Immature natural killer cell (primary cell): ENCODE results near the gene SLN. TPM values are rescaled to one million over a fixed set of nuclear protein-coding genes. Genes with fewer than 3 reads are reported as not detected.

ENCODE experiments used
- DNase-seq, 3 donors: peaks; one replicate each; pipeline ENCODE4 v3.0.0; 2022; ENCODE audit warnings: mixed read lengths in 1 of 3
- H3K27ac Mint-ChIP-seq, 6 donors: one replicate each; pipeline ENCODE4 v1.8.0; 2020; ENCODE audit warnings: mixed read lengths in 6 of 6, mild to moderate bottlenecking in 5 of 6, inconsistent platforms in 4 of 6, moderate library complexity in 3 of 6
- H3K27me3 Mint-ChIP-seq, 3 donors: one replicate each; pipeline ENCODE4 v1.8.0; 2020 to 2021; ENCODE audit warnings: low read depth in 3 of 3, mild to moderate bottlenecking in 3 of 3, mixed read lengths in 3 of 3, moderate library complexity in 3 of 3, inconsistent platforms in 1 of 3
- H3K36me3 Mint-ChIP-seq, 3 donors: one replicate each; pipeline ENCODE4 v1.8.0; 2020; ENCODE audit warnings: mixed read lengths in 3 of 3, inconsistent platforms in 2 of 3, mild to moderate bottlenecking in 2 of 3
- H3K4me1 Mint-ChIP-seq, 2 donors: one replicate each; pipeline ENCODE4 v1.8.0; 2020; ENCODE audit warnings: inconsistent platforms in 2 of 2, mild to moderate bottlenecking in 2 of 2, mixed read lengths in 2 of 2, moderate library complexity in 1 of 2
- H3K4me3 Mint-ChIP-seq, 5 donors: one replicate each; pipeline ENCODE4 v1.8.0; 2020; ENCODE audit warnings: mild to moderate bottlenecking in 5 of 5, mixed read lengths in 5 of 5, inconsistent platforms in 3 of 5, moderate library complexity in 3 of 5
- H3K9me3 Mint-ChIP-seq, 6 donors: one replicate each; pipeline ENCODE4 v1.8.0; 2020; ENCODE audit warnings: mild to moderate bottlenecking in 6 of 6, mixed read lengths in 6 of 6, inconsistent platforms in 4 of 6, moderate library complexity in 3 of 6
- polyA plus RNA-seq, 3 donors: library from polyadenylated mRNA; unstranded; fragments of 300-500 nt; fragmentation: Illumina TruSeq; gene quantifications; one replicate each; pipeline ENCODE4 v1.2.3, GENCODE V29; 2021

The SLN gene
- polyA plus RNA-seq, 3 donors from 2014 or later, result not detected

DNA sequence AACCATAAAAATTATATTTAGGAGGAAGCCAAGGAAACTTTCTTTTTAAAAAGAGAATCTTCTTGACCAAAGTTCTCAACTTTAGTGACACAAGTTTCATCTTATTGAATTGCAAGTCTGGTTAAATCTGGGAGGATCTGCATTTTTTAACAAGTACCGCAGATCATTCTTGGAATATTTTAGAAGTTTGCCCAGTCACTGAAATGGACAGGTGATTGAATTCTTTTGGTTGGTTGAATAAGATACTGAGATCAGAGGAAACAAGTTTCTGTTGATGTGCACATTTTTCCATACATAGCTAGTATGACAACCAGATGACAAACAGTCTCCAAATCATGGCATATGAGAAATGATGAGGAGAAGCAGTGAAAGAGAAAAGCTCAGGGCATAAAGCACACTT lies 50.2 kb downstream of the SLN start:
- no peak for DNase-seq

DNA sequence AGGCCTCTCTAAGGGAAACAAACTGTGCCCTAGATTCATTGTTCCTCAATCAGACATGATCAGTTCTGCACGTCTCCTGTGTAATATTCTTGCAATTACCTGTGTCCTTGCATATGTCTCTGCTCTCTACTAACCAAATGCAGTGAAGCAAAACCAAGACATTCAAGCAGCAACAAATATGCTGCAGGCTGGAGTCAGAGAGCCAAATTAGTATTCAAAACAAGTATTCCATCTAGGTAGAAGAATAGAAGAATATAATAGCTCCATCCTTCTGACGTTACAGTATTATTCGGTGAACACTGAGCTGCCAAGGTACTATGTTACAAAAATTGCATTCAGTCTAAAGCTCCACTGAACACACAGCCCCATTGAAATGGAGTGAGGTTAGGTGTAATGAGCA lies 51.8 kb downstream of the SLN start:
- no peak overlapping the region for H3K27ac Mint-ChIP-seq
- no peak overlapping the region for H3K4me3 Mint-ChIP-seq
- H3K36me3 Mint-ChIP-seq, result no peaks in the 10 kb centered on the region
- no peak for DNase-seq
- no peaks in the 10 kb centered on the region for H3K9me3 Mint-ChIP-seq
- H3K4me1 Mint-ChIP-seq, result no peaks in the 10 kb centered on the region
- H3K27me3 Mint-ChIP-seq, result peaks cover 2 to 5% (median 3%) of the 10 kb centered on the region in 3 donors

More for the DNA sequence above, 50.2 kb downstream of the SLN start:
- H3K4me1 Mint-ChIP-seq, result no peaks in the 10 kb centered on the region
- no peak overlapping the region for H3K27ac Mint-ChIP-seq
- H3K36me3 Mint-ChIP-seq, result no peaks in the 10 kb centered on the region
- no peaks in the 10 kb centered on the region for H3K9me3 Mint-ChIP-seq
- H3K27me3 Mint-ChIP-seq, result peaks cover 3 to 4% (median 3%) of the 10 kb centered on the region in 3 donors
- no peak overlapping the region for H3K4me3 Mint-ChIP-seq

DNA sequence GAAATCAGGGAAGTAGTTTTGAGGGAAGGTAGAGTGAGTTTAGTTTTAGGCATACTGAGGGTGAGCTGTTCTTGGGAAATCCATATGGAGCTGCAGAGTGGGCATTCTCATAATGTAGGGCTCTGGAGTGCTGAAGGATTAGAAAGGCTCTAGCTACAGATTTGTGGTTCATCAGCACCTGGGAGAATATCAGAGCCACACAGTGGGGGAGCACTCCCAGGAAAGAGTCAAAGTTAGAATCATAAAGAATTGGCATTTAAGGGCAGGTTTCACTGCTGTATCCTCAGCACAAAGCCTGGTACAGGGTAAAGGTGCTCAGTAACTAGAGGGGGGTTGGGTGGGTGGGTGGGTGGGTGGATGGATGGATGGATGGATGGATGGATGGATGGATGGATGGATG lies 52.5 kb downstream of the SLN start:
- no peak overlapping the region for H3K4me3 Mint-ChIP-seq

More for the DNA sequence above, 52.5 kb downstream of the SLN start:
- no peak overlapping the region for H3K27ac Mint-ChIP-seq
- DNase-seq, result no peak
- no peaks in the 10 kb centered on the region for H3K36me3 Mint-ChIP-seq
- H3K27me3 Mint-ChIP-seq, result peaks cover 2 to 7% (median 3%) of the 10 kb centered on the region in 3 donors
- H3K4me1 Mint-ChIP-seq, result no peaks in the 10 kb centered on the region
- H3K9me3 Mint-ChIP-seq, result no peaks in the 10 kb centered on the region

Other genes with a start within 250 kb of the SLN start
- gene ALKBH8, start 146.3 kb downstream of the SLN start, polyA plus RNA-seq, result 10 to 100 TPM in 1 of 3 donors, 1 to 10 TPM in 2; 1.1 to 10.3 (median 3.4) TPM
- not detected for gene ELMOD1, start 120.9 kb downstream of the SLN start, polyA plus RNA-seq
- gene SLC35F2, start 146.7 kb upstream of the SLN start, polyA plus RNA-seq, result 1 to 10 TPM in 2 of 3 donors, under 1 TPM in 1; 0.19 to 3.9 (median 3.0) TPM
- not detected for gene RAB39A, start 216.4 kb upstream of the SLN start, polyA plus RNA-seq